ENCODE measurements around the gene VPS37C.
"Not testable (repeated sequence)": the region's sequence is repeated elsewhere in the genome, so short reads cannot be mapped to it uniquely, and the experiment has no call there.

Gene VPS37C

GRCh38 chr11:61161190-61162091, at the start of gene VPS37C:
Gene VPS37C, minus strand, starts transcription at chr11:61161426. Its CDS starts 22,597 bp downstream, at chr11:61138829.
- DNase-seq (ENCODE audit: low read depth) = peak; percentile 85

- not testable (repeated sequence) for DNase-seq (ENCODE audit: low read depth)
Measured at GRCh38 chr11:61210629-61211028, 49.4 kb upstream of the VPS37C start.

- DNase-seq (ENCODE audit: low read depth) = not testable (repeated sequence)
Measured at GRCh38 chr11:61207636-61208310, 46.5 kb upstream of the VPS37C start.

- DNase-seq (ENCODE audit: low read depth) = not testable (repeated sequence)
Measured at GRCh38 chr11:61204502-61205059, 43.4 kb upstream of the VPS37C start.

- DNase-seq (ENCODE audit: low read depth) = not testable (repeated sequence)
Measured at GRCh38 chr11:61203873-61204272, 42.6 kb upstream of the VPS37C start.

- DNase-seq (ENCODE audit: low read depth) = not testable (repeated sequence)
Measured at GRCh38 chr11:61202950-61203746, 41.9 kb upstream of the VPS37C start, which contains the start of gene PGA3. Gene PGA3, plus strand, starts transcription at chr11:61203515. Its CDS starts 50 bp downstream, at chr11:61203565.

GRCh38 chr11:61201476-61201875, 40.2 kb upstream of the VPS37C start:
- DNase-seq (ENCODE audit: low read depth) = no peak

- no peak for DNase-seq (ENCODE audit: low read depth)
Measured at GRCh38 chr11:61198948-61199523, 37.8 kb upstream of the VPS37C start.

- no peak for DNase-seq (ENCODE audit: low read depth)
Measured at GRCh38 chr11:61198361-61198760, 37.1 kb upstream of the VPS37C start.

DNA sequence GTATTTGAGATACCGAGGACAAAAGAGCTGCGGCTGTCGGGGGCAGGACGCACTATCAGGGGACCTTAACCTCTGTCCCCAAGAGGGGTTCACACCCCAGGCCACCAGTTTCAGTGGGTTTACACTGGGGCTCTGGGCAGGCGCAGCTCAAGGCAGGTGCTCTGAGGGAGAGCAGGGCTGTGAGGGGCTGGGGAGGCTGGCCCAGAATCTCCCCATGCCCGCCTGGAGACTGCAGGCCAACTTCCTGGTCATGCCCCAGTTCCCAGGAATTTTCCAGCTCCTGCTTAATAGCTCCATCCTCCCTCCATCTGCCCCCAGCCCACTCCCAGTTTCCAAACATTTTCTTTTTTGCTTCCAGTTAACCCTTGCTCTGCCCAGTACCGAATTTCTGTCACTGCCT, 34.5 kb upstream of the VPS37C start:
- DNase-seq (ENCODE audit: low read depth) = no peak

DNA sequence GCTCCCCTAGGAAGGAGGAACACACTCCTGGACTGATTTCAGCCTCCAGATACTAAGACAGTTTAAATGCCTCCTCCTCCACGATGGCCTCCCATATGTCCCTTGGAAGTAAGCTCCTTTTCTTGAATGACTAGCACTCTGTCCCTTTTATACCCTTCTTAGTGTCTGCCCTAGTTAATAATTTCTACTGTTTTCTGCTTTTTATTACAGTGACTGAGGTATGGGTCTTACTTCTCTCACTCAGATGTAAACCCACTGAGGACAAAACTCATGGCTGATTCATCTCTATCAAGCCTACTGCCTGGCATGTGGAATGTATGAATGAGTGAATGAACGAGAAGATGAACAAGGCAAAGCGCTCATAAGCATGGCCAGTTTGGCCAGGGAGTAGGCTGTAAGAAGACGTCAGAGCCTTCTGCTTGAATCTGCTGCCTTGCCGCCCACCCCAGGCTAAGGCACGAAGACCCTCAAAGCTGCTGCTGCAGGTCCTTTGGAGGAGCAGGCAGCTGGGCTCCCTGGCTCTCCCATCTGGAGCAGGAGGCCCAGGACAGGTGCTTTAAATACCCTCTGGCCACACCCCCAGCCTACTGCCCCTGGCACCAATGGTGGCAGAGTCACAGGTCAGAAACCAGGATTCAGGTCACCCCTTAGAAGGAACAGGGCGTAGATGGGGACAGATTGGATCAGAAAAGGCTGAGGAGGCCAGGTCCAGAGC, 33.9 kb upstream of the VPS37C start:
- DNase-seq (ENCODE audit: low read depth) = no peak

- no peak for DNase-seq (ENCODE audit: low read depth)
Measured at GRCh38 chr11:61194169-61194671, 33.0 kb upstream of the VPS37C start.

DNA sequence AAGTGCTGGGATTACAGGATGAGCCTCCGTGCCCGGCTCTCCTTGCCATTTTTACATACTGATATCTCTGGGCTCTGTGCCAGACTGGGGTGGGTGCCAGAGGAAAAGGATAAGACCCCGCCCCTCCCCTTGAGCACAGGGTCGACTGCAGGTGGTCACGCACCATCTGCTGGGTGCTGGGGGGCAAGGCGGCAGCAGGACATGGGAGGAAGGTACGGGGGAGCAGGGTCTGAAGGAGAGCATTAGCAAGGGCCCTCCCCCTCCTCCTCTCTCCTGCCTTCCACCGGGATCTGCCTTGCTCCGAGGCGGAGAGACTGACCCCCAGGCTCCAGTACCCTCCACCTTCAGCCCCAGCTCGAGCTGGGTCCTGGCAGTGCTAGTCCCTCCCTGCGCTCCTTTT, 32.4 kb upstream of the VPS37C start:
- no peak for DNase-seq (ENCODE audit: low read depth)

- DNase-seq (ENCODE audit: low read depth) = no peak
Measured at GRCh38 chr11:61189933-61190332, 28.7 kb upstream of the VPS37C start.

- peak; percentile 69 for DNase-seq (ENCODE audit: low read depth)
Measured at GRCh38 chr11:61187505-61188130, 26.4 kb upstream of the VPS37C start.

GRCh38 chr11:61186504-61186903, 25.3 kb upstream of the VPS37C start:
- DNase-seq (ENCODE audit: low read depth) = no peak

DNA sequence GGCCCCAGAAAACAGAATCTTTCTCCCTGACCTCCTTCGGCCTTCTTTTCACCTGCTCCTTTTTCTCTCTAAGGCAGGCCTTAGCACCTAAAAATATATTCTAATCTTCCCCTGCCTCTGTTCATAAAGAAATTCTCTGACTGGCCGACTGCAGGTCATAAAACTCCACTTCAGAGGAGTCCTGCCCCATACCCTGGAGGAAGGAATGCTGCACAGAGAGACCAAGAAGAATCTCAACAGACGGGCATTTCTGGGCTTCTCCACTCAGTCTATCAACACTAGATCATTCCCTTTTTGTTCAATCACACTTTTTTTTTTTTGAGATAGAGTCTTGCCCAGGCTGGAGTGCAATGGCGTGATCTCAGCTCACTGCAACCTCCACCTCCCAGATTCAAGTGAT, 22.4 kb upstream of the VPS37C start:
- DNase-seq (ENCODE audit: low read depth) = no peak

DNA sequence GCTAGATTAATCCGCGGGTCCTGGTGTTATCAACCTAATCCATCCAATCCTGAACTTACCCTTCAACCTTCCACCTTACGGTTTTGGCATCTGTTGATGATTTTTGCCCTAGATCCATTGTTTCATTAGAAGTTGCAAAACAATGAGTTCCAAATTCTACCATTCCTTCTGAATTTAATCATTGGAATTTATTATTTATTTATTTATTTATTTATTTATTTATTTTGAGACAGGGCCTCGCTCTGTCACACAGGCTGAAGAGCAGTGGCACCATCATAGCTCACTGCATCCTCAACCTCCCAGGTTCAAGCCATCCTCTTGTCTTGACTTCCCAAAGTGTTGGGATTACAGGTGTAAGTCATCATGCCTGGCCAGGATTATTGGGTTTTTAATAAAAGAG, 20.3 kb upstream of the VPS37C start:
- no peak for DNase-seq (ENCODE audit: low read depth)

- DNase-seq (ENCODE audit: low read depth) = not testable (repeated sequence)
Measured at GRCh38 chr11:61180205-61180604, 19.0 kb upstream of the VPS37C start.

- DNase-seq (ENCODE audit: low read depth) = no peak
Measured at GRCh38 chr11:61176446-61176845, 15.2 kb upstream of the VPS37C start.

Measured in iris pigment epithelial cell (primary cell).